Activated T-cell treated with anti-CD3 and anti-CD28 coated beads for 4 hours (primary cell): ENCODE results near the gene SEMG1.

Experiments used
- DNase-seq: peaks from one replicate; pipeline ENCODE4 v3.0.0-alpha.2; 2020

Gene SEMG1

GRCh38 chr20:45223136-45223535 is 16.3 kb downstream of the SEMG1 start:
- DNase-seq = no peak

DNA sequence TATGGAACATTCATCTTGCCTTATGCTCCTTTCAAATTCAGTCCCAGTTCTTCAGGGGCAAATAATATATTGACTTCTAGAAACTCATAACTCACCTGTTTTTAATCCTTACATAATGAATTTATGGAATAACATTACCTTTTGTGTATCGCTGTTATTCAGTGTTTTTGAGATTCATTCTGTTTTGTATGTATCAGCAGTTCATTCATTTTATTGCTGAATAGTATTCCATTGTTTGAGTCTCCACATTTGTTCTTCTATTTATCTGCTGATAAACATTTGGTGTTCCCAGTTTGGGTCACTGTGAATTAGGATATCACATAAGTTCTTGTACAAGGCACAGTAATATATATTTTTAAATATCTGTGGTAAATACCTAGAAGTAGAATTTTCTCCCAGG is 19.5 kb downstream of the SEMG1 start:
- DNase-seq = no peak

DNA sequence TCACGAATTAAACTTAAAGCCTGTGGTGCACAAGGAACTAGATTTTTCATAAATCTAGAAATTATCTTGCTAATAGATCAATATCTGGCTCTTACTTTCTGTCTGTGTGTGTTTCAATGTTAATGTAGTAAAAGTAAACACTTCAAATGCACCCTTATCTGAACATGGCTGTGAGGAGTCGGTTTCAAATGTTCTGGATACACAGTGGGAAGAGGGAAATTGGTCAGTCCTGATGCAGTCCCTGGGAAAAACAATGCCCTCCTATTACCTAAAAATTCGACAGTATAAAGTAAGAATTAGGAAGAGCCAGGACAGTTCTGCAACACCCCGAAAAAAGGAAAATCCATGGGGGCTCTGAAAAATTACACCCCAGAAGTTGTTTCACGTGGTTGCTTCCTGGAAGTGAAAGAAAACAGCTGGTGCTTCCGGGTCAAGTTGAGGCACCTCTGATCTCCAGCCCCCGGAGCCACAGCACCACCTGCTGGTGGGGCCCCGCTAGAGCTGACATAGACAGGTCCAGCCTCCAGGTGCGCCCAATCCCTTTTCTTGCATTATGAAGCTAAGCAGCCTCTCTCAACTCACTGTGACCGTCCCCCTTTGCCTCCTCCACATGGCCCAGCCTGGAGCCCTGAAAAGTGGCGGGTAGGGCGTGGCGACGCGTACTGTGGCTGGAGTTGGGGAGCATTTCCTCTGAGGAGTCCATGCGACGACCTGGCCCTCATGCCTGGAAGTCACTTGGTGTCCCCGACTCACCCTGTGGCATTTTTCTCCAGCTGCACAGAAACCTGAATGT is 22.6 kb downstream of the SEMG1 start:
- DNase-seq = no peak

DNA sequence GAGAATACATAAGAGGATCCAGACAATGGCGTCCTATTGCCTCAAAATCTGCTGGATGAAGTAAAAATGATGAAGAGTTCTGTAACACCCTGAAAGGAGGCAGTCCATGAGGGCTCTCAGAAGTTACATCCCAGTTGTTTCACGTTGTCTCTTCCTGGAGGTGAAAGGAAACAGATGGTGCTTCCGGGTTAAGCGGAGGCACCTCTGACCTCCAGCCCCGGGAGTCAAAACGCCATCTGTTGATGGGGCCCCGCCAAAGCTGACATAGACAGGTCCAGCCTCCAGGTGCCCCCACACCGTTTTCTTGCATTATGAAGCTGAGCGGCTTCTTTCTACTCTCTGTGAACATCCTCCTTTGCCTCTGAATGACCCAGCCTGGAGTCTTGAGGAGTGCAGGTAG is 23.8 kb downstream of the SEMG1 start:
- no peak for DNase-seq

DNA sequence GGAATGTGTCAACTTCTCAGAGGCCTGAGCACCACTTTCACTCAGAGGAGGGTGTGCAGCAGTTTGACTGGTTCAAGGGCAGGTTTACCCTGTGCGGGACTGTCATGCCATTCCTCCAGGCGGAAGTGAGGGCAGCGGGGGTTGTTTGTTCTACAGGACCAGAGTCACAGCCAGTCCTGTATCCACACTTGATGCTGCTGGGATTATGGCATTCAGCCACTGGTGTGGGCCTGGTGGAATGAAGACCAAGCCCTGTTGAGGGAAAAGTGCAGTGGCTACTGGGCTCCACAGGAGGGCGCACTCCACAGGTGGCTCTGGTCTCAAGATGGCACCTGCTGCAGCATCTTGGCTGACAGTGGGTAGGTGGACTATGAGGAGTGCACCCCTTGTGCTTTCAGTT is 29.2 kb downstream of the SEMG1 start:
- DNase-seq = no peak

DNA sequence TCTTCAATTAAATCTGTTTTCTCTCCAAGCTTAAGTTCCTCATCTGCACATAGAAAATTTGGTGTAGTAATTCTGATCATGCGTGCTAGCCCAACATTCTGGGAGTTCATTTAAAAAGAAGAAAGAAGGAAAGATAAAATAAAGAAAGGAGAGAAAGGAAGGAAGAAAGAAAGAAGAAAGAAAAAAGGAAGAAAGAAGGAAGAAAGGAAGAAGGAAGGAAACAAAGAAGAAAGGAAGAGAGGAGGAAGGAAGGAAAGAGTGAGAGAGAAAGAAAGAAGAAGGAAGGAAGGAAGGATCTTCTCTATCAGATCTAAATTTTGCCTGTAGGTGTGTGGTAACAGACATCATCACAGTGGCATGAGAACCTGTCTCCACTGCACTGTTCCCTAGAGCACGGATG is 31.3 kb downstream of the SEMG1 start:
- DNase-seq = no peak

DNA sequence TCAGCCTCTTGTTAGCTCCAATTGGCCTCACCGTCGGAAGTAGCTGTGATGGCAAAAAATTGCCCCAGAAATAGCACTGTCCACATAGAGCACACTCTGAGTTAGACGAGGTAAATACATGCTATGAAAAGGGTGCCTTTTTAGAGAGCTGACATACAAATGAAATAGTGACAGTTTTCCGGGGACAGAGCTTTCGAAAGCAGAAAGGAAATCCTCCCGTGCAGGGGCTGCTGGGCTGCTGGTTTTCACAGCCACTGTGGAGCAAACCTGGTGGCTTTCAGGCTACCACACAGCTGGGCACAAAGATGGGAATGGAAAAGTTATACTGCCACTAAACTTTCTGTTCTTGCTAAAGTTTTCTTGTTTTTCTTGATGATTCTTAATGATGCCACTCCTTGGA is 39.3 kb downstream of the SEMG1 start:
- DNase-seq = no peak

GRCh38 chr20:45247865-45248264 is 41.0 kb downstream of the SEMG1 start:
- no peak for DNase-seq

DNA sequence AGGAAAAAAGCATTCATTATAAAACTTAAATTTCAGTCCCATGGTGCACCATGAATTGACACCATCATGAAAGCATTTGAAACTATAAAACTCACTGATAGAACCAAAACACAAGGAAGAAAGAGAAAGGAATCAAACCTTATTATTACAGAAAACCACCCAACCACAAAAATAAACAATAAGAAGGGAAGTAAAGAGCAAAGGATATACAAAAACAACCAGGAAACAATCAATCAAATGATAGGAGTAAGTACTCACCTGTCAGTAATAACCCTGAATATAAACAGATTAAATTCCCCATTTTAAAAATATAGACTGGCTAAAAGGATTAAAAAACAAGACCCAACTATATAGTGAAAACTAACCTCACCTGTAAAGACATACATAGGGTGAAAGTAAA is 41.8 kb downstream of the SEMG1 start:
- DNase-seq = no peak

DNA sequence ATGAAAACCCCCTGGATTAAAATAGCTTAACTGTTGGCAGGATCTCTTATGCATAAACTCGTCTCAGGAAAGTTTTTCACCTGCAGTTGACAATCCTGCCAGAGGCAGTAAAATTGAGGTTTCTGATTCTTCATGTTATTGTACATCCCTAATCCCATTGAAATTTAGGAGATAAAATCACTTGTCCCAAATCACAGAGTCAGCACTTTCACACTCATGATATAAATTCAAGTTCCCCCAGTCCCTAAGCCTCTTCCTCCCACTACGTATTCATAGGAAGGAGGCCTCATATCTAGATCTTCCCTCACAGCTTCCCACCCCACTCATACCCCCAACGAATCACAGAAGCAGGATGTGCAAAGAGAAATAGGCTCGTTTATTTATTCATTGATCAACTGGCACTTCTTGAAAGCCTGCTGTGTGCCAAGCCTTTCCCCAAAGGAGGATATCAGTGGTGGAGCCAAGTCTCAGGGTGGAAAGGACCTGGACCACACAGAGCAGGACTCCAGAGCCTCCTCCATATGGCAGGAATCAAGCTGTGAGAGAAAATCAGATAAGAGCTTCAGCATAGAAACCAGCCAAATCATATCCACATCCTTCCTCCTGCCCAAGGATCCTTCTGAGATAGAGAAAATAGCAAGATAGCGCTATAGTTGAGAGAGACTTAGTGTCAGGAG is 45.2 kb downstream of the SEMG1 start:
- no peak for DNase-seq

DNA sequence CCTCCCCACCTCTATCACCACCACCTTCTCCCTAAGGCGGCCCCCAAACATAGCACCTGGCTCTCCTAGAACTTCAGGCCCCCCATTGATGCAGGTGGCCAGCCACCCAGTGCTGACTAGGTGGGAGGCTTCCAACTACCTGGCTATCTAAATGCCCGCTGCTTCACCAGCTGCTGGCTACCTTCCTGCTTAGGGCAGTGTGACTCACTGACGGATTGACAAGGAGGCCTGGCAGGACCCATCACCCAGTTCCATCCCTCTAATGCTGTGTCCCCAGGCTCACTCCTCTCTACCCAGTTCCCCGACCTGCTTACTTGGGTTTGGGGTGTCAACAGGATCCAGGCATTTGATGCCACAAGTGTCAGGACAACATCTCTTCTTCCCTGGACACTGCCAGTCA is 46.4 kb downstream of the SEMG1 start:
- DNase-seq = no peak

DNA sequence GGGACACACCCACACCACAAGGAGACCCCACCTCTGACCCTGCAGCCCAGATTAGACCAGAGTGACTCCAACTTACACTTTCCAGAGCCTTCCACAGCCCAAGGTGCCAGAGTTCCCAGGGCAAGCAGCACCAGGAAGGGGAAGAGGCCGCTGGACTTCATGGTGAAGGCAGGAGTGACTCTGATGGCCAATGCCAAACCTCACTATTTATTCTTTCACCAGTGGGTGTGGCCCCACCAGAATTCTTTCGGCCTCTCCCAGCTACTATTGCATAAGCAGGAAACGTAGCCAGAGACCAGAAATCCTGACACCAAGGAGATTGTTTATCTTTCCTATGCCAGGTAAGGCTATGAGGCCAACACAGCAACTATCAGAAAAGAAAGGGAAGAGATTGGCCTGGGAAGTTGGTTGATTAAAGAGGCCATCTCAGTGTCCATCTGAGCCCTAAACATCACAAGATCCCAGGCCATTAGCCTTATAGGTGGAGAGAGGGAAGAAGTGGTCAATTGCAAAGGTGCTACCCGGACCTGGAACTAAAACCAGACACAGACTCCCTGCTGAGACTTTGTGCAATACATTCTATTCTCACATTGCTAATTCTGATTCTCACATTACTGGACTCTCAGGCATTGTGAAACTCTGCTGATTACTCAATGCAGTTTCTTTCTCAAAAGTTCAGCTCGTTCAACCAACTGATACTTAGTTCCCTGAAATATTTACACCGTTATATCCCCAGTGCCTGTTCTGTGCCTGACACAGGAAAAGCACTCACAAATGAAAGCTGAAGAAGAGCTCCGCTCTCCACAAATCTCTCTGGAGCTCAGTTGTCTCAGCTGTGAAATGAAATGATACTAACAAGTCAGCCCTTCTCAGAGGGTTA is 47.8 kb downstream of the SEMG1 start, which contains the start of gene SLPI:
TSS of gene SLPI (minus strand) at position 182 of the 880 bp plus-strand sequence. CDS start at position 161, 21 bp downstream.
- DNase-seq = no peak

GRCh38 chr20:45257161-45257560 is 50.3 kb downstream of the SEMG1 start:
- no peak for DNase-seq

DNA sequence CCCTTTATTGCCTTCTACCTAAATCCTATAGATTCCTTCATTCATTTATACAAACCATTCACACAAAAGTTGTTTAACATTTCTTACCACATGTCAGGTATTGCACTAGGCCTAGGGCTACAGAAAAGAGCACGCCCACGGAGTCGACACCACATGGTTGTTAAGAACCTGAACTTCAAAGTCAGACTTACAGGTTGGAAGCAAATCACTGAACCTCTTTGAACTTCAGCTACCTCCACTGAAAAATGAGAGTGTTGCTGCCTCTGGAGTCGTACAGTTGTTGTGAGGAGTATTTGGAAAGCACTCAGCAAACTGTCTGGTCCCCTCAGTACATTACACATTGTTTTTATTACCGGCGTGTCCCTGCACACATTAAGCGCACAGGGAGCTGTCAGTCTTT is 50.9 kb downstream of the SEMG1 start:
- no peak for DNase-seq

GRCh38 chr20:45258259-45258658 is 51.4 kb downstream of the SEMG1 start:
- no peak for DNase-seq

DNA sequence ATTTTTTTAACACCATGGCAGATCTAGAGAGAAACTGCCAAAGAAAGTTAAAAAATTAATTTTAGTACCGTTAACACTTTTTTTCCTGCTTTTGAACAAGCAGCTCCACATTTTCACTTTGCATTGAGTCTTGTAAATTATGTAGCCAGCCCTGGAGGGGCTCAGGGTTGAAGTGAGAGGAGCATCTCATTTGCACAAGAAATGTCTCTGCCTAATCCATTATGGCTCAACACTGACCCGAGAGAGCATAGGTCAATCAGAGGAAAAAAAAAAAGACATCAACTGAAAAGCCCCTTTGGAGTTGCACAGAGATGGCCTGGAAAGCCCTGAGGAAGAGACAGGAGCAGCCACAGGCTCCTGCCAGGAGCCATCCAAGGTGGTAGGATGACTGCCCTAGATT is 51.8 kb downstream of the SEMG1 start:
- DNase-seq = no peak
